SJCRH30 (cell line): ENCODE measurements around the gene PSMC4. TPM values are rescaled to one million over a fixed set of nuclear protein-coding genes. Genes with fewer than 3 reads are reported as not detected.
"Not testable (repeated sequence)": the region's sequence is repeated elsewhere in the genome, so short reads cannot be mapped to it uniquely, and the experiment has no call there.

ENCODE experiments used
- DNase-seq, 2 experiments: peaks; one replicate each; pipeline ENCODE4 v3.0.0-alpha.2; 2015 to 2020
- H3K27ac ChIP-seq: fragments of 250-450 bp; sonication (Bioruptor Pico); 2 replicates; pipeline ENCODE4 v1.5.1; 2020; ENCODE audit warnings: mild to moderate bottlenecking, moderate library complexity
- H3K27me3 ChIP-seq: fragments of 250-450 bp; sonication (Bioruptor Pico); 2 replicates; pipeline ENCODE4 v1.5.1; 2020; ENCODE audit warnings: mild to moderate bottlenecking, moderate library complexity
- H3K36me3 ChIP-seq: fragments of 250-450 bp; sonication (Bioruptor Pico); 2 replicates; pipeline ENCODE4 v1.5.1; 2020; ENCODE audit warnings: mild to moderate bottlenecking, moderate library complexity
- H3K4me1 ChIP-seq: fragments of 250-450 bp; sonication (Bioruptor Pico); 2 replicates; pipeline ENCODE4 v1.5.1; 2020; ENCODE audit warnings: mild to moderate bottlenecking, moderate library complexity
- H3K4me3 ChIP-seq: fragments of 250-450 bp; sonication (Bioruptor Pico); 2 replicates; pipeline ENCODE4 v1.5.1; 2020; ENCODE audit warnings: mild to moderate bottlenecking, moderate library complexity
- H3K9me3 ChIP-seq: fragments of 250-450 bp; sonication (Bioruptor Pico); replicated peaks from 2 replicates; pipeline ENCODE4 v1.5.1; 2020; ENCODE audit warnings: mild to moderate bottlenecking, moderate library complexity
- total RNA-seq: library from RNA; depleted of rRNA; stranded (reverse); fragments of >200 nt; shearing (Covaris generic); gene quantifications from 2 replicates; pipeline ENCODE4 v1.2.3, GENCODE V29; 2014

PSMC4 gene
- total RNA-seq, 1 experiment from 2014 or later: 137 TPM

- H3K9me3 ChIP-seq: peaks cover 6% of the 10 kb centered on the region; the same call in 1 of the 2 replicates
- no peak overlapping the region for H3K4me3 ChIP-seq
- H3K4me1 ChIP-seq: peaks cover 16% of the 10 kb centered on the region
- no peak overlapping the region for H3K27ac ChIP-seq
- no peak for DNase-seq
- H3K27me3 ChIP-seq: peaks cover 5% of the 10 kb centered on the region; the same call in 1 of the 2 replicates
- no peaks in the 10 kb centered on the region for H3K36me3 ChIP-seq
Observed at GRCh38 chr19:39937094-39937720, 33.8 kb upstream of the PSMC4 start.

GRCh38 chr19:39937787-39938186 is 33.2 kb upstream of the PSMC4 start:
- no peak overlapping the region for H3K27ac ChIP-seq
- peaks cover 6% of the 10 kb centered on the region; the same call in 1 of the 2 replicates for H3K9me3 ChIP-seq
- peaks cover 5% of the 10 kb centered on the region; the same call in 1 of the 2 replicates for H3K27me3 ChIP-seq
- no peaks in the 10 kb centered on the region for H3K36me3 ChIP-seq
- DNase-seq: no peak
- peaks cover 18% of the 10 kb centered on the region for H3K4me1 ChIP-seq
- no peak overlapping the region for H3K4me3 ChIP-seq

GRCh38 chr19:39939556-39939955 is 31.4 kb upstream of the PSMC4 start:
- H3K27ac ChIP-seq: no peak overlapping the region
- H3K36me3 ChIP-seq: no peaks in the 10 kb centered on the region
- H3K9me3 ChIP-seq: peaks cover 6% of the 10 kb centered on the region; the same call in 1 of the 2 replicates
- H3K4me3 ChIP-seq: no peak overlapping the region
- no peak for DNase-seq
- peaks cover 18% of the 10 kb centered on the region for H3K4me1 ChIP-seq
- H3K27me3 ChIP-seq: peaks cover 5% of the 10 kb centered on the region; the same call in 1 of the 2 replicates

- Histone ChIP-seq H3K27me3 (peaks cover 4% of the 10 kb centered on the region; the same call in 1 of the 2 replicates), H3K27ac (no peak overlapping the region), H3K4me3 (no peak overlapping the region), H3K36me3 (no peaks in the 10 kb centered on the region), H3K9me3 (peaks cover 6% of the 10 kb centered on the region; the same call in 1 of the 2 replicates), H3K4me1 (peaks cover 18% of the 10 kb centered on the region)
- no peak for DNase-seq
Observed at GRCh38 chr19:39940221-39940833, 30.6 kb upstream of the PSMC4 start.

- H3K36me3 ChIP-seq: no peaks in the 10 kb centered on the region
- H3K4me1 ChIP-seq: peaks cover 12% of the 10 kb centered on the region
- H3K4me3 ChIP-seq: no peak overlapping the region
- no peaks in the 10 kb centered on the region for H3K27me3 ChIP-seq
- H3K27ac ChIP-seq: no peak overlapping the region
- DNase-seq: no peak
- H3K9me3 ChIP-seq: peaks cover 6% of the 10 kb centered on the region; the same call in 1 of the 2 replicates
Observed at GRCh38 chr19:39941151-39941550, 29.8 kb upstream of the PSMC4 start.

- Histone ChIP-seq H3K27ac (no peak overlapping the region), H3K9me3 (peaks cover 6% of the 10 kb centered on the region; the same call in 1 of the 2 replicates), H3K4me1 (peaks cover 10% of the 10 kb centered on the region), H3K27me3 (no peaks in the 10 kb centered on the region), H3K4me3 (no peak overlapping the region), H3K36me3 (no peaks in the 10 kb centered on the region)
- DNase-seq: peak; percentile 23 to 45
Observed at GRCh38 chr19:39941615-39942365, 29.2 kb upstream of the PSMC4 start.

GRCh38 chr19:39942366-39942730 is 28.6 kb upstream of the PSMC4 start:
- Histone ChIP-seq H3K4me1 (peaks cover 10% of the 10 kb centered on the region), H3K9me3 (peaks cover 6% of the 10 kb centered on the region; the same call in 1 of the 2 replicates), H3K4me3 (no peak overlapping the region), H3K27me3 (no peaks in the 10 kb centered on the region), H3K36me3 (no peaks in the 10 kb centered on the region), H3K27ac (no peak overlapping the region)
- no peak for DNase-seq

GRCh38 chr19:39943586-39943985 is 27.4 kb upstream of the PSMC4 start:
- Histone ChIP-seq H3K27me3 (no peaks in the 10 kb centered on the region), H3K4me1 (peaks cover 10% of the 10 kb centered on the region), H3K4me3 (no peak overlapping the region), H3K9me3 (peaks cover 6% of the 10 kb centered on the region; the same call in 1 of the 2 replicates), H3K27ac (no peak overlapping the region), H3K36me3 (no peaks in the 10 kb centered on the region)
- no peak for DNase-seq

GRCh38 chr19:39946532-39946931 is 24.4 kb upstream of the PSMC4 start:
- Histone ChIP-seq H3K27me3 (no peaks in the 10 kb centered on the region), H3K27ac (no peak overlapping the region), H3K4me3 (no peak overlapping the region), H3K9me3 (no peaks in the 10 kb centered on the region; the same call in 1 of the 2 replicates), H3K36me3 (no peaks in the 10 kb centered on the region), H3K4me1 (peaks cover 9% of the 10 kb centered on the region)
- no peak for DNase-seq

GRCh38 chr19:39949026-39949747 is 21.8 kb upstream of the PSMC4 start:
- no peaks in the 10 kb centered on the region for H3K4me1 ChIP-seq
- no peak for DNase-seq
- no peaks in the 10 kb centered on the region for H3K27me3 ChIP-seq
- H3K36me3 ChIP-seq: no peaks in the 10 kb centered on the region
- H3K4me3 ChIP-seq: no peak overlapping the region
- no peaks in the 10 kb centered on the region for H3K9me3 ChIP-seq
- no peak overlapping the region for H3K27ac ChIP-seq

GRCh38 chr19:39951065-39951650 is 19.8 kb upstream of the PSMC4 start:
- Histone ChIP-seq H3K36me3 (no peaks in the 10 kb centered on the region), H3K4me3 (no peak overlapping the region), H3K9me3 (no peaks in the 10 kb centered on the region), H3K4me1 (no peaks in the 10 kb centered on the region), H3K27me3 (no peaks in the 10 kb centered on the region), H3K27ac (no peak overlapping the region)
- DNase-seq: no peak

GRCh38 chr19:39951686-39952085 is 19.3 kb upstream of the PSMC4 start:
- H3K4me1 ChIP-seq: no peaks in the 10 kb centered on the region

GRCh38 chr19:39953915-39954314 is 17.1 kb upstream of the PSMC4 start:
- H3K9me3 ChIP-seq: no peaks in the 10 kb centered on the region
- H3K4me1 ChIP-seq: no peaks in the 10 kb centered on the region
- no peaks in the 10 kb centered on the region for H3K36me3 ChIP-seq
- H3K27ac ChIP-seq: no peak overlapping the region
- no peak overlapping the region for H3K4me3 ChIP-seq
- DNase-seq: no peak
- H3K27me3 ChIP-seq: no peaks in the 10 kb centered on the region

More at GRCh38 chr19:39951686-39952085, 19.3 kb upstream of the PSMC4 start:
- DNase-seq: no peak
- Histone ChIP-seq H3K27ac (no peak overlapping the region), H3K36me3 (no peaks in the 10 kb centered on the region), H3K4me3 (no peak overlapping the region), H3K27me3 (no peaks in the 10 kb centered on the region), H3K9me3 (no peaks in the 10 kb centered on the region)

- H3K9me3 ChIP-seq, H3K27me3 ChIP-seq, DNase-seq, H3K27ac ChIP-seq, H3K4me3 ChIP-seq, H3K36me3 ChIP-seq, H3K4me1 ChIP-seq: not testable (repeated sequence)
Observed at GRCh38 chr19:39957886-39958285, 13.1 kb upstream of the PSMC4 start.
